Islet of Langerhans (tissue), 1 donor: Measurements from ENCODE around the gene PANK4.

Experiments used
- FAIRE-seq: peaks from one replicate; lab custom pipeline; 2011; peaks lifted over from hg19 to GRCh38; lab: Jason Lieb, UNC

Gene PANK4

GRCh38 chr1:2544093-2544874 lies 17.9 kb upstream of the PANK4 start:
- no peak for FAIRE-seq

- no peak for FAIRE-seq
Measured at GRCh38 chr1:2543543-2544092, 17.2 kb upstream of the PANK4 start.

- FAIRE-seq = no peak
Measured at GRCh38 chr1:2542246-2542915, 16.0 kb upstream of the PANK4 start.

- FAIRE-seq = no peak
Measured at GRCh38 chr1:2541619-2542245, 15.3 kb upstream of the PANK4 start.

GRCh38 chr1:2540816-2541492 lies 14.6 kb upstream of the PANK4 start:
- no peak for FAIRE-seq

GRCh38 chr1:2539312-2539907 lies 13.0 kb upstream of the PANK4 start:
- no peak for FAIRE-seq

GRCh38 chr1:2538872-2539271 lies 12.5 kb upstream of the PANK4 start:
- no peak for FAIRE-seq

GRCh38 chr1:2538376-2538775 lies 12.0 kb upstream of the PANK4 start:
- FAIRE-seq = no peak

- FAIRE-seq = no peak
Measured at GRCh38 chr1:2537784-2538115, 11.4 kb upstream of the PANK4 start.

- no peak for FAIRE-seq
Measured at GRCh38 chr1:2535981-2536380, 9.6 kb upstream of the PANK4 start.

GRCh38 chr1:2535455-2535854 lies 9.1 kb upstream of the PANK4 start:
- no peak for FAIRE-seq

- FAIRE-seq = no peak
Measured at GRCh38 chr1:2534687-2535441, 8.5 kb upstream of the PANK4 start.

- FAIRE-seq = no peak
Measured at GRCh38 chr1:2534315-2534686, 7.9 kb upstream of the PANK4 start.

GRCh38 chr1:2533365-2533764 lies 7.0 kb upstream of the PANK4 start:
- no peak for FAIRE-seq

- no peak for FAIRE-seq
Measured at GRCh38 chr1:2532485-2533160, 6.2 kb upstream of the PANK4 start.

GRCh38 chr1:2530513-2531361 lies 4.3 kb upstream of the PANK4 start:
- no peak for FAIRE-seq

GRCh38 chr1:2529784-2530512 lies 3.6 kb upstream of the PANK4 start, which contains the start of gene HES5:
TSS of gene HES5 (minus strand) at chr1:2530263. CDS start at chr1:2530164, 99 bp downstream.
- no peak for FAIRE-seq

- no peak for FAIRE-seq
Measured at GRCh38 chr1:2528966-2529783, 2.8 kb upstream of the PANK4 start.
